Effector memory CD4-positive, alpha-beta T cell (primary cell): Measurements from ENCODE around the gene SOD3.

Experiments used
- DNase-seq, 3 donors: peaks; one replicate each; pipeline ENCODE4 v3.0.0-alpha.2; 2020
- H3K27ac ChIP-seq: 2 replicates; pipeline ENCODE4 v1.7.0; 2013; ENCODE audit warnings: mild to moderate bottlenecking, low read length, moderate library complexity; ENCODE audit not compliant: insufficient read depth, poor library complexity, severe bottlenecking
- H3K27me3 ChIP-seq: replicated peaks from 2 replicates; pipeline ENCODE4 v1.7.0; 2013; ENCODE audit warnings: mild to moderate bottlenecking, low read length; ENCODE audit not compliant: insufficient read depth, control insufficient read depth, poor library complexity, severe bottlenecking
- H3K36me3 ChIP-seq: 2 replicates; pipeline ENCODE4 v1.7.0; 2013; ENCODE audit warnings: mild to moderate bottlenecking, low read length, moderate library complexity; ENCODE audit not compliant: control insufficient read depth, insufficient read depth
- H3K4me1 ChIP-seq: 2 replicates; pipeline ENCODE4 v1.7.0; 2013; ENCODE audit warnings: low read length, mild to moderate bottlenecking; ENCODE audit not compliant: control insufficient read depth, insufficient read depth, poor library complexity, severe bottlenecking
- H3K4me3 ChIP-seq: 2 replicates; pipeline ENCODE4 v1.7.0; 2013; ENCODE audit warnings: low read length, low read depth, mild to moderate bottlenecking; ENCODE audit not compliant: insufficient read depth, poor library complexity, severe bottlenecking
- H3K9me3 ChIP-seq: 2 replicates; pipeline ENCODE4 v1.7.0; 2013; ENCODE audit warnings: mild to moderate bottlenecking, low read length, moderate library complexity; ENCODE audit not compliant: control insufficient read depth
- total RNA-seq, 3 donors: gene quantifications; one replicate each; lab custom pipeline; 2026; lab: John Stamatoyannopoulos, UW

SOD3 gene
- 0 reads per million in 3 donors for total RNA-seq

GRCh38 chr4:24794916-24795665, at the start of gene SOD3:
TSS of gene SOD3 (plus strand) at chr4:24795573. CDS start at chr4:24799522, 3,949 bp downstream.
- no peaks in the 10 kb centered on the region for H3K9me3 ChIP-seq
- H3K4me1 ChIP-seq, result no peaks in the 10 kb centered on the region
- H3K4me3 ChIP-seq, result no peak within 1 kb of the TSS
- H3K27ac ChIP-seq, result no peak within 1 kb of the TSS
- H3K27me3 ChIP-seq, result peaks cover 2% of the 10 kb centered on the region
- DNase-seq, result no peak
- H3K36me3 ChIP-seq, result no peaks in the 10 kb centered on the region

GRCh38 chr4:24747234-24747975, 48.0 kb upstream of the SOD3 start:
- Histone ChIP-seq H3K4me3 (no peak overlapping the region), H3K27me3 (no peaks in the 10 kb centered on the region), H3K36me3 (no peaks in the 10 kb centered on the region), H3K4me1 (no peaks in the 10 kb centered on the region), H3K27ac (no peak overlapping the region), H3K9me3 (no peaks in the 10 kb centered on the region)
- DNase-seq, result no peak

- no peak for DNase-seq
- no peaks in the 10 kb centered on the region for H3K9me3 ChIP-seq
- H3K4me1 ChIP-seq, result no peaks in the 10 kb centered on the region
- H3K36me3 ChIP-seq, result no peaks in the 10 kb centered on the region
- H3K27ac ChIP-seq, result no peak overlapping the region
- H3K4me3 ChIP-seq, result no peak overlapping the region
- no peaks in the 10 kb centered on the region for H3K27me3 ChIP-seq
Measured at GRCh38 chr4:24748023-24748422, 47.4 kb upstream of the SOD3 start.

GRCh38 chr4:24748758-24749350, 46.5 kb upstream of the SOD3 start:
- no peak for DNase-seq
- no peaks in the 10 kb centered on the region for H3K4me1 ChIP-seq
- H3K27me3 ChIP-seq, result no peaks in the 10 kb centered on the region
- no peak overlapping the region for H3K4me3 ChIP-seq
- no peak overlapping the region for H3K27ac ChIP-seq
- H3K9me3 ChIP-seq, result no peaks in the 10 kb centered on the region
- no peaks in the 10 kb centered on the region for H3K36me3 ChIP-seq

GRCh38 chr4:24750106-24750505, 45.3 kb upstream of the SOD3 start:
- Histone ChIP-seq H3K4me3 (no peak overlapping the region), H3K9me3 (no peaks in the 10 kb centered on the region), H3K4me1 (no peaks in the 10 kb centered on the region), H3K27me3 (no peaks in the 10 kb centered on the region), H3K36me3 (no peaks in the 10 kb centered on the region), H3K27ac (no peak overlapping the region)
- DNase-seq, result no peak

- Histone ChIP-seq H3K4me3 (no peak overlapping the region), H3K27me3 (no peaks in the 10 kb centered on the region), H3K27ac (no peak overlapping the region), H3K4me1 (no peaks in the 10 kb centered on the region), H3K9me3 (peaks cover 7% of the 10 kb centered on the region), H3K36me3 (no peaks in the 10 kb centered on the region)
- DNase-seq, result no peak
Measured at GRCh38 chr4:24751926-24752539, 43.3 kb upstream of the SOD3 start.

GRCh38 chr4:24753519-24753918, 41.9 kb upstream of the SOD3 start:
- H3K27ac ChIP-seq, result no peak overlapping the region
- no peak for DNase-seq
- H3K36me3 ChIP-seq, result no peaks in the 10 kb centered on the region
- H3K9me3 ChIP-seq, result peaks cover 7% of the 10 kb centered on the region
- H3K4me3 ChIP-seq, result no peak overlapping the region
- no peaks in the 10 kb centered on the region for H3K27me3 ChIP-seq
- H3K4me1 ChIP-seq, result no peaks in the 10 kb centered on the region

- peaks cover 7% of the 10 kb centered on the region for H3K9me3 ChIP-seq
- no peaks in the 10 kb centered on the region for H3K27me3 ChIP-seq
- no peaks in the 10 kb centered on the region for H3K4me1 ChIP-seq
- no peak overlapping the region for H3K27ac ChIP-seq
- DNase-seq, result no peak
- no peaks in the 10 kb centered on the region for H3K36me3 ChIP-seq
- H3K4me3 ChIP-seq, result no peak overlapping the region
Measured at GRCh38 chr4:24754571-24754970, 40.8 kb upstream of the SOD3 start.

- Histone ChIP-seq H3K27me3 (no peaks in the 10 kb centered on the region), H3K36me3 (no peaks in the 10 kb centered on the region), H3K4me1 (no peaks in the 10 kb centered on the region), H3K27ac (no peak overlapping the region), H3K4me3 (no peak overlapping the region), H3K9me3 (no peaks in the 10 kb centered on the region)
- DNase-seq, result no peak
Measured at GRCh38 chr4:24763631-24764297, 31.6 kb upstream of the SOD3 start.
